ENCODE results near the gene TANK.

The TANK gene

DNA sequence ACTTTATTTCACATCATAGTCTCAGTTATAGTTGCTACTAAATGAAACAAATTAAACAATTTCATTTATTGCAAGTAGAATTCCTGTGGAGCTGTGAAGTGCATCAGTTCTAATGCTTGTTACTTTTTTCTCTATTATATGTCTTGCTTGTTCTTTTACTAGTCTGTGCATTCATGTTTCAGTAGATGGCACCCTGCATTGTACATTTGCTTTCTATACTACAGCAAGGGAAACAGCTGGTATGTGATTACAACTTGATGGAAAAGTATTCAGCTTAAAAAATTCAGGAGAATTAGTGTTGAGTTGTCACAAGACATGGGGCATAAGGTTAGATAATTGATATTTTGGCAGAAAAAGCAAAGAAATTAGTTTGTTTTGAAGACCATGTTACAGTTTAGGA lies 72.3 kb downstream of the TANK start:
- no peak for DNase-seq (ENCODE audit: low read depth)

- DNase-seq (ENCODE audit: low read depth) = no peak
These were observed 73.7 kb downstream of the TANK start for GRCh38 chr2:161233858-161234431.

DNA sequence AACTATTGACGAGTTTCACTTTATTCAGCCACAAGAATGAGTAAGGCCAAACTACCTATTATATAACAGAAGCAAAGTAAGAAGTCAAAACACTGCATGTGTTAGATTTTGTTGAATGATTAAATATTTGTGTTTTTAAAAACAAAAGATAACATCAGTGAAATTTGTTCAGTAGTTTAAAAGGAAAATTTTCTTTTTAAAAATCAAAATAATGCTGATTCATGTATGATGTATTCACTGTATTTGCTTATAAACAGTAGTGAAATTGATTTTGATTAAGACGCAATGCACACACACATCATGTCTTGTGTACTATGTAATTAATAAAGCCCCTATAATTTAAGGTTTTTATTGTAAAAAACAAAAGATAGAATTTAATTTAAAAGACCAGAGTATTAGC lies 74.4 kb downstream of the TANK start:
- no peak for DNase-seq (ENCODE audit: low read depth)

- DNase-seq (ENCODE audit: low read depth) = peak; percentile 23
These were observed 77.4 kb downstream of the TANK start for GRCh38 chr2:161237392-161238264.

GRCh38 chr2:161238265-161238559 lies 78.0 kb downstream of the TANK start:
- no peak for DNase-seq (ENCODE audit: low read depth)

GRCh38 chr2:161238560-161239325 lies 78.5 kb downstream of the TANK start:
- peak; percentile 48 for DNase-seq (ENCODE audit: low read depth)

DNA sequence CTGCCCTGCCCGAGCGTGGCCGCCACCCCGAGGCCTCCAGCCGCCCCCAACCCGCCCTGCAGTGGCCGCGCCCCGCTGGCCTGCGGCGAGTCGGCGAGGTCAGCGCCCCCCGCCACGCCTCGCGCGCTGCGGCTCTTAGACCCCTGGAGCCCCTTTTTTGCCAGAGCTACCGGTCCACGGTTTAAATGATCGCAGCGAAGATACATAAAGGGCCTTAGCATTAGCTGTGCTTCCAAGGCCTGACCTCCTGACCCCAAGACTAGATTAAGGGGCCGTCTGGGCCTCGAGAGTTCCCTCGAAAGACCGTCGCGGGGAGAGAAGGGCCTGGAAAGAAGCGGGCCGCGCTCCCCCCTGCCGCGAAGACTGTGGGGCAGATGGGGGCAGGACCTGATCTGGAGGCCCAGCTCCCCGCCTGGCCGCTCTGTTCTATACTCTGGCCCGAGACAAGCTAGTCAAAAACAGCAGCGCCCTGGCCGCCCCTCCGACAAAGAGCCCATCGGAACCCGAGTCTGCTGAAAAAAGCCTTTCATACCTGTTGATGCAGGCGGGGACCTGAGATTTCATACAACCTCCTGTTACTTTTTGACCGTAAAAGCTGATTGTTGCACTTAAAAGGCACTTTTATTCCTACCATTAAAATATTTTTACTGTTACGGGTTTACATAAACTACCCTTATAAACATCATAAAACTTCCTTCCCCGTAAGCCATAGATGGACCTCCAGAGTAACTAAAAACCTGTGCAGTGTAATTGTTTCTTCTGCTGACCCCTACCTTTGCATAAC lies 79.3 kb downstream of the TANK start:
- DNase-seq (ENCODE audit: low read depth) = no peak

- DNase-seq (ENCODE audit: low read depth) = no peak
These were observed 81.7 kb downstream of the TANK start for GRCh38 chr2:161241894-161242293.

GRCh38 chr2:161243312-161243711 lies 83.1 kb downstream of the TANK start:
- DNase-seq (ENCODE audit: low read depth) = no peak

DNA sequence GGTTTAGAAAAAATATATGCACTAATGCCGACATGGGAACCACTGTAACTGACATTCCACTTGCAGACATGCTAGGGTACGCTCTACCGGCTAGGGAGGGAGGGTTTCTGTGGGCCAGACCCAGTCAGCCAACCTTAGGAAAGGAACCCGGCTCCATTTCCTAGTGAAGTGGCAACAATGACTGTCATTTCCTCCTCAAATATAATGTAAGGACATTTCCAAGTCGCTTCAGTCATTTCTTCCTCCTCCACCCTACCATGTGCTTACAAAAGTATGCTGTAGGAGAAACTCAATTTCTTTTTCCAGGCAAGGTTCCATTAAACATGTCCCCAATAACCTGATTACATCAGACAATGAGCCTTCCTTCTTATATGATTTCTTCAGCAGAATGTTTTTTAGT lies 83.7 kb downstream of the TANK start:
- no peak for DNase-seq (ENCODE audit: low read depth)

DNA sequence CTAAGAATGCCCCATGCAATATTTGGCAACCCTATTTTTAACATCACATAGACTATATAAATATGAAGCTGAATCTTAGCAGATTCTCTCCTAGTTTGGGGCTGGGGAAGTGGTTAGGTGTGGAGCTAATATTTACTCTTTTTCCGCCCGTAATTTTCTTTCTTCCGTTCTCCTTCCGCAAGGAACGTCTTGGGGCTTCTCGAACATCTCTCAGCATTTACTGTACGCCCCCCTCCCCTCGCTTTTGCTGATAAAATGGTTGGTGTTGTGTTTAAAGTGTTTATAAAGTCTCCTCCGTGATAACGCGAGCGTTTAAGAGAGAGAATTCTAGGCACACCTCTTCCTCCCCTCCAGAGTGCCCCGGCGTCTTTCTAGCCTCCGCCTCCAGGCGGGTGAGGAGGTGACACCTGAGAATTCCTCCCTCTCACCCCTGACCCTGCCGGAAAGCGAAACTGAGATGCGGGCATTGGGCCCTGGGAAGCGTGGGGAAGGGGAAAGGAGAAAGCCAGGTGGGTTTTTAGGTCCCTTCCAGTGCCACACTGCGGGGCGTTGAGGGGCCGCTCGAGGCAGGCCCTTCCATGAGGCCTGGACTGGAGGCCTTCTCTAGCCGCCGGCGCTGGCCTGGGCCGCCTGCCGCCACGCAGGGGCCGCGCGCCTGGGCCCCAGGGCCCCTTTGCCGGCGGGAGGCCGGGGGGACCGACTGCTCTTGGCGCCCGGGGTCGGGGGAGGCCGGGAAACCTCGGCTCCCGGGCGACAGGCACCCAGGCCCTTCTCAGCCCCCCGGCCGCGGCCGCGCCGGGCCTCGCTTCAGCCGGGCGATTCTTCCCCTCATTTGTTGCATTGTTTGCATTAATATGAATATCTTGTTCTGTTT lies 84.4 kb downstream of the TANK start:
- peak; percentile 61 for DNase-seq (ENCODE audit: low read depth)

- no peak for DNase-seq (ENCODE audit: low read depth)
These were observed 85.0 kb downstream of the TANK start for GRCh38 chr2:161245261-161245553.

DNA sequence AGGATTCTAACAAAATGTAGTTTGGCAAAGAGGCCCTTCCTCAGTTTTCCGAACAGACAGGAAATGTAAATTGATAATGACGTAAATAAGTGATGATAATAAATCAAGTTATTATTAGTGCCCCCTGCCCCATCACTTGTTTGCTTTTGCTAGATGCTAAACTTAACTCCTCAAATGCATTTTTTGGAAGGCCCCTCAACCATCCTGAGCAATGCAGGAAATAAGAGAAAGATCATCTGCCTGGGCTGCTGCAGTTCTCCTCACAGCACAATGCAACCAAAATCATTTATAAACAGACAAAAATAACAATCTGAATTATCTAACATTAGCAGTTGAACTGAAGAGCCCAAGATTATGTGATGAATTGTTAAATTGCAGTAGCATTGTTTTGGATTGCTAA lies 85.4 kb downstream of the TANK start:
- DNase-seq (ENCODE audit: low read depth) = no peak

- no peak for DNase-seq (ENCODE audit: low read depth)
These were observed 86.1 kb downstream of the TANK start for GRCh38 chr2:161246281-161246680.

DNA sequence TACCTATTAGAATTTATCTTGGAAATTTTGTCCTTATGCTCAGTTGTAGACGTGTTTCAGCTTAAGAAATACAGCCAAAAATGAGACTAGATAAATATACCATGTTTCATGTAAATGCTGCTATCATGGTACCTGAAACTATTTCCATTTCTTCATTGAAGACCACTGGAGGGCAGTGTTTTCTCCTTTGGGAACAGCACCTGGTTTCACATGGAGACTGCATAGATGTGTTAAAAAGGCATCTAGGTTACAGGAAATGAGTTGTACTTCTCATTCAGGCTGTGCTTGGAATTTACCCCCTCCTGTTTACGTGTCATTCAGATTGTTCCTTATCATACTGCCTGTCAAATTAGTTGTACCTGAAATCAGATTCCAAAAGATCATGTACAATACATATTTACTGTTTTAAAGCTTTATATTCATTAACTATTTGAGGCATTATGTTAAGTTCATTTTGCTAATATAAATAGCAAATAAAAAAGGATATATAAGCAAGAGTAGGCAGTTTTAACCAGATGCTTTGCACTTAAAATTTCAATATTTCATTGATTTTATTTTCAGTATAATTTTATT lies 90.7 kb downstream of the TANK start:
- no peak for DNase-seq (ENCODE audit: low read depth)

DNA sequence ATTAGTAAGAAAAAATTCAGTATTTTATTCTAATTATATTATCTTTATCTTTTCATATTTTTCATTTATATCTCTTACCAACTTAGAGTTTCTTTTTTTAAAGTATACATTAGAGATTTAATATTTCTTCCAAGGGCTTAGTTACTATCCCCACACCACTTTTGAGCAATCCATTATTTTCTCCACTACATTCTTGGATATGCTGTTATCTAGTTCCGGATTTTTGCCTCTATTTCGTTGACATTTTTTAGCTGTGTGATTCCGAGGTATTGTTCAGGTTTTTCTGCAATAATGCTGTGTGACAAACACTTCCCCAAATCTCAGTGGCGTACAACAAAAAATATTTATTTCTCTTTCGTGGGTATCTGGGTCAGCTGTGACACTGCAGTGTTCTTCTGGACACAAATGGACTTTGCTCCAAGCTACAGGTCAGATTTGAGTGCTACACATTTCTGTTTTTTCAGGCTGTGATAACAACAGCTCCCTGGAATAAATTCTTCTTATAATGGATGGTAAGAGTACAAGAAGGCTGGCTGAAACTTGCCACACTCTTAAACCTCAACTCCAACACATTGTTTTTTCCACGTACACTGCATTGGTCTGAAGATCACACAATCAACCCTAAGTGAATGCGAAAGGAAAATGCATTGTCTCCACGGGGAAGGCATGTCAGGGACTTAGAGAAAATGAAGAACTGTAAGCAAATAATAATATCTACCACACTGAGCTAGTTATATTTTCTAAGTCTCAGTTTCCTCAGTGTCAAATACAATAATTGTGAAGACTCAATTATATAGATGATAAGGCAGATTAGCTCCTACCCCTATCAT lies 97.1 kb downstream of the TANK start:
- no peak for DNase-seq (ENCODE audit: low read depth)

DNA sequence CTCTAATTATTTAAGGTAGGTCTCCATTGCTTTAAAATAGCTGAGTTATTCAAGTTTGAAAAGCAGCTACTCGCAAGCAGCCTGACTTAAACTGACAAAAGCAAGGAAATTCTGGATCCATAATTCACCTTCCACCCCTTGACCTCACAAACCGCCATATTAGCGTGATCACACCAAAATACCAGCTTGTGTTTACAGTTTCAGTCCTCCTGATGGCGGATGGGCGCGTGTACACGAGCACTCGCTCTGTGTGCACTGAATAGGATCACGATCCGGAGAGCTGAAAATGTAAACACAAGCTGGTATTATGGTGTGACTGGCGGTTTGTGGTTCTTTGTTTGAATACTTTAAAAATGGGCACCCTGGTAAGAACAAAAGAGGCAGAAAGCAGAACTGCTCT lies 105.6 kb downstream of the TANK start:
- DNase-seq (ENCODE audit: low read depth) = no peak

GRCh38 chr2:161269111-161269510 lies 108.9 kb downstream of the TANK start:
- DNase-seq (ENCODE audit: low read depth) = no peak

DNA sequence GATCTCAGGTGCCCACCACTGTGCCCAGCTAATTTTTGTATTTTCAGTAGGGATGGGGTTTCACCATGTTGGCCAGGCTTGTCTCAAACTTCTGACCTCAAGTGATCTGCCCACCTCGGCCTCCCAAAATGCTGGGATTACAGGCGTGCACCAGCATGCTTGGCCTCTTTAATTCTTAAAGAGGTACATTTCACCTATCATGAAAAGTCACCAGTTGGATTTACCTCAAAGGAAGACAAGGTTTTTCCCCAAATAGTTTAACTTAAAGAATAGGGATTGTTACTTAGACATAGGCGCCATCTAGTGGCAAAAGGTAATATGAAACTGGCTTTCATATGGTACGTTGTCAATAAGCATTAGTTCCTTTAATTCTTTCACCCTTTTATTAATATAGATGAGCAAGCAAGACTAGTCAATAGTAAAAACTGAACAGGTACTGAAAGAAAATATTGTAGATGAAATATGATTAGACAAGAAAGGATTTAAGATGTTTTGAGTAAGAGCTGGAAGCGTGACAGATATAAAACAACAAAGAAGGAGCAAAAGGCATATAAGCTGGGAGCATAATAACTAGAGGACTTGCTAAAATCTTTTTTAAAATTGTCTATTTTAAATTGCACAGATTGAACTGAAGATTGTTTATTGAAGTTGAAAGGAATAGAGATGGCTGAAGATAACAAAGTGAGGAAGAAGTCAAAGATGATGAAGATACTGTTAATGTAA lies 113.0 kb downstream of the TANK start:
- no peak for DNase-seq (ENCODE audit: low read depth)
